Iris pigment epithelial cell (primary cell): ENCODE measurements around the gene SCUBE1.

Source experiments
- DNase-seq: peaks from one replicate; pipeline ENCODE4 v3.0.0-alpha.2; 2011; ENCODE audit warnings: low read depth

Gene SCUBE1

GRCh38 chr22:43155789-43156188, 187.4 kb downstream of the SCUBE1 start:
- no peak for DNase-seq

GRCh38 chr22:43154887-43155536, 188.2 kb downstream of the SCUBE1 start:
- no peak for DNase-seq

- DNase-seq = peak; percentile 44
Observed at GRCh38 chr22:43153899-43154298, 189.3 kb downstream of the SCUBE1 start.

- peak; percentile 30 for DNase-seq
Observed at GRCh38 chr22:43152357-43153071, 190.7 kb downstream of the SCUBE1 start.

- DNase-seq = no peak
Observed at GRCh38 chr22:43152003-43152356, 191.2 kb downstream of the SCUBE1 start.

- DNase-seq = no peak
Observed at GRCh38 chr22:43151251-43152002, 191.7 kb downstream of the SCUBE1 start, which contains the start of gene TSPO. Gene TSPO, plus strand, starts transcription at chr22:43151559. Its CDS starts 7,680 bp downstream, at chr22:43159239.

- DNase-seq = no peak
Observed at GRCh38 chr22:43150731-43151206, 192.4 kb downstream of the SCUBE1 start.

- no peak for DNase-seq
Observed at GRCh38 chr22:43148581-43148980, 194.6 kb downstream of the SCUBE1 start.

- DNase-seq = no peak
Observed at GRCh38 chr22:43147821-43148220, 195.4 kb downstream of the SCUBE1 start.
